ENCODE data around the gene ARHGEF25.
"Not testable (repeated sequence)": the region's sequence is repeated elsewhere in the genome, so short reads cannot be mapped to it uniquely, and the experiment has no call there.

Gene ARHGEF25

DNA sequence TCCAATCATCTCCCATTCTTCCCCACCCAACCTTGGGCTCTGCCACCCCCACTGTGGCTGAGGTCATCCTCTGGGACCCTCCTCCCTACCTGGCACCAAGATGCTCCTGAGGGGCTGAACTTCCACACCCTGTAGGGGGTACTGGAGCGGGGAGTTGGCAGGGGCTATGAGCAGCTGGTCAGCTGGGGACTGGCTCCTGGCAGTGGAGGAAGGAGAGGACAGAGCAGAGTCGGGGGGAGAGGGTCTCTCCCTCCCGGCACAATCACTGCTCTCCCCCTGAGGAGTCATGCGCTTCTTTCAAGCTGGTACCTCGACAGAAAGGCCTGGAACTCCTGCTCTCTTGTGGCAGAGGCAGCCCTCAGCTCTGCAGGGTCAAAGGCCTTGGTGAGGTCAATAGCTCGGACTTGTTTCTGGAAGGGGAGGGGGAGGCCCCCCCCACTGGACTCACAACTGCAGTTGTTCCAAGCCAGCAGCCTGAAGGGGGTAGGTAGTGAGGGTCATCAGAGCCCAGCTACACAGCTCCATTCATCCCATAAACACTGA lies 19.7 kb downstream of the ARHGEF25 start:
- H3K27ac ChIP-seq = no peak overlapping the region
- TF ChIP-seq, protein P1, sequence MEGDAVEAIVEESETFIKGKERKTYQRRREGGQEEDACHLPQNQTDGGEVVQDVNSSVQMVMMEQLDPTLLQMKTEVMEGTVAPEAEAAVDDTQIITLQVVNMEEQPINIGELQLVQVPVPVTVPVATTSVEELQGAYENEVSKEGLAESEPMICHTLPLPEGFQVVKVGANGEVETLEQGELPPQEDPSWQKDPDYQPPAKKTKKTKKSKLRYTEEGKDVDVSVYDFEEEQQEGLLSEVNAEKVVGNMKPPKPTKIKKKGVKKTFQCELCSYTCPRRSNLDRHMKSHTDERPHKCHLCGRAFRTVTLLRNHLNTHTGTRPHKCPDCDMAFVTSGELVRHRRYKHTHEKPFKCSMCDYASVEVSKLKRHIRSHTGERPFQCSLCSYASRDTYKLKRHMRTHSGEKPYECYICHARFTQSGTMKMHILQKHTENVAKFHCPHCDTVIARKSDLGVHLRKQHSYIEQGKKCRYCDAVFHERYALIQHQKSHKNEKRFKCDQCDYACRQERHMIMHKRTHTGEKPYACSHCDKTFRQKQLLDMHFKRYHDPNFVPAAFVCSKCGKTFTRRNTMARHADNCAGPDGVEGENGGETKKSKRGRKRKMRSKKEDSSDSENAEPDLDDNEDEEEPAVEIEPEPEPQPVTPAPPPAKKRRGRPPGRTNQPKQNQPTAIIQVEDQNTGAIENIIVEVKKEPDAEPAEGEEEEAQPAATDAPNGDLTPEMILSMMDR (IDR thresholded peaks at IDR 0.05) = no peak
- no peak for TF ChIP-seq ZFX (IDR thresholded peaks at IDR 0.05; ENCODE audit: borderline replicate concordance)

GRCh38 chr12:57631566-57632072 lies 20.4 kb downstream of the ARHGEF25 start:
- H3K27ac ChIP-seq = no peak overlapping the region
- TF ChIP-seq, protein P1 (IDR thresholded peaks at IDR 0.05) = no peak
- no peak for TF ChIP-seq ZFX (IDR thresholded peaks at IDR 0.05; ENCODE audit: borderline replicate concordance)

GRCh38 chr12:57632073-57632957 lies 21.1 kb downstream of the ARHGEF25 start:
- TF ChIP-seq ZFX (IDR thresholded peaks at IDR 0.05; ENCODE audit: borderline replicate concordance) = no peak
- TF ChIP-seq, protein P1 (IDR thresholded peaks at IDR 0.05) = no peak
- no peak overlapping the region for H3K27ac ChIP-seq

DNA sequence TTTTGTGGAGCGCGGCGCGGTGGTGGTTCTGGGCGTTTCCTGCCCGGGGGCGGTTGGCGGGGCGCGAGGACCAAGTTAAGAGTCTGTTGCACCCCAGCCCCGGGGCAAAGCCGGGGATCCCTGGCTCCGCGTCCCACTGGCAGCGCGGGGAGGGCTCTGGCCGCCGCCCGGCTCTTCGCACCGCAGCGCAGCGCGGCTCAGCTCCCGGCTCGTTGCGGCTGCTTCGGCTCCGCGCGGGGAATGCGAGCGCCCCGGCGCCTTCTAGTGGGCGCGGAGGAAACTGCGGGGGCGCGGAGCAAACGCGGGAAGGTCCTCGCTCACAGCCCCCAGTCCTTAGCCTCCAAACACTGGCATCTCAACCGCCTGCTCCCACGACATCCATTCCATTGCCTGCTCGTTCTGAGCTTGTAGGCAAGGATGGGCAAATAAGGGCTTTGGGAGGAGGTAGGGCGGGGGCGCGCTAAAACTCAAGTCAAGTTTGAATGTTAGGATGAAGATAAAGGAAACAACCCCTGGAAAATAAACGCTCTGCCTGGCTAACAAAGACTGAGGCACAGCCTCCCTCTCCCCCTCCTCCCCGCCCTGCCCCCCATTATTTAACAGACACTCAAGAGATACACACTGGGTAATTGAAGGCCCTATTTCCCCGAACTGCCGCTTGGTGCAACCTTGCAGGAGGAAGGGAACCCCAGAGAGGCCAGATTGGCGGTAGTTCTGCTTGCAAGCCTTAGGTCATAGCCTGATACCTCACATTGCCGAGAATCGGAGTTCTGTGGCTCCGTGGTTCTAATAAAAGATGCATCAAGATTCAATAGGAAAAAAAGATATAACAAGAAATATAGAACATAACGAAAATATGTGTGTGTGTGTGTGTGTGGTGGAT lies 22.0 kb downstream of the ARHGEF25 start, which contains the start of gene B4GALNT1:
Gene B4GALNT1, minus strand, starts transcription at position 244 of the 883 bp plus-strand sequence. CDS start 1,069 bp downstream, outside the sequence.
- TF ChIP-seq, protein P1 (IDR thresholded peaks at IDR 0.05) = peak; percentile 99
- no peak for TF ChIP-seq ZFX (IDR thresholded peaks at IDR 0.05; ENCODE audit: borderline replicate concordance)
- no peak within 1 kb of the TSS for H3K27ac ChIP-seq

GRCh38 chr12:57636731-57637130 lies 25.5 kb downstream of the ARHGEF25 start:
- H3K27ac ChIP-seq = not testable (repeated sequence)

- TF ChIP-seq ZFX (IDR thresholded peaks at IDR 0.05; ENCODE audit: borderline replicate concordance) = no peak
- TF ChIP-seq, protein P1 (IDR thresholded peaks at IDR 0.05) = peak; percentile 35
- no peak overlapping the region for H3K27ac ChIP-seq
Measured at GRCh38 chr12:57637364-57637763, 26.1 kb downstream of the ARHGEF25 start.

GRCh38 chr12:57638096-57638495 lies 26.9 kb downstream of the ARHGEF25 start:
- H3K27ac ChIP-seq = no peak overlapping the region
- TF ChIP-seq, protein P1 (IDR thresholded peaks at IDR 0.05) = no peak
- TF ChIP-seq ZFX (IDR thresholded peaks at IDR 0.05; ENCODE audit: borderline replicate concordance) = no peak
